Heart right ventricle (tissue), 16 donors: ENCODE results near the gene TMEM79. TPM values are rescaled to one million over a fixed set of nuclear protein-coding genes. Genes with fewer than 3 reads are reported as not detected.

Experiments used
- ATAC-seq, 8 donors: fragments of 200-7000 bp; cut with Tn5 transposase; one replicate each; pipeline ENCODE4 v1.9.1; 2020; ENCODE audit warnings: mild to moderate bottlenecking in 8 of 8, moderate library complexity in 8 of 8, moderate number of reproducible peaks in 1 of 8
- DNase-seq, 2 donors: peaks; one replicate each; pipeline ENCODE4 v3.0.0-alpha.2; 2020
- H3K27ac ChIP-seq, 10 donors: fragments of 200-600 bp; sonication (generic) in 2 of 10; one replicate each; pipeline versions ENCODE4 v1.5.0 to v1.8.0; 2020 to 2022; ENCODE audit warnings: mild to moderate bottlenecking in 3 of 10
- H3K27me3 ChIP-seq, 7 donors: fragments of 200-600 bp; one replicate each; pipeline ENCODE4 v1.8.0; 2021 to 2022; ENCODE audit warnings: mild to moderate bottlenecking in 2 of 7
- H3K36me3 ChIP-seq, 9 donors: fragments of 200-600 bp; sonication (generic) in 1 of 9; one replicate each; pipeline versions ENCODE4 v1.5.0 to v1.8.0; 2020 to 2022; ENCODE audit warnings: mild to moderate bottlenecking in 2 of 9
- H3K4me1 ChIP-seq, 9 donors: fragments of 200-600 bp; sonication (generic) in 1 of 9; one replicate each; pipeline versions ENCODE4 v1.5.0 to v1.8.0; 2020 to 2022; ENCODE audit warnings: mild to moderate bottlenecking in 4 of 9
- H3K4me3 ChIP-seq, 10 donors: fragments of 200-600 bp; sonication (generic) in 2 of 10; one replicate each; pipeline versions ENCODE4 v1.5.0 to v1.8.0; 2020 to 2022; ENCODE audit warnings: mild to moderate bottlenecking in 7 of 10, moderate library complexity in 2 of 10
- H3K9me3 ChIP-seq, 11 donors: fragments of 200-600 bp in 10 of 11; sonication (generic) in 2 of 11; one replicate each; pipeline versions ENCODE4 v1.5.0 to v1.8.0; 2013 to 2022; ENCODE audit warnings: mild to moderate bottlenecking in 2 of 11, control low read depth in 1 of 11, moderate library complexity in 1 of 11
- CTCF ChIP-seq, 9 donors: fragments of 200-600 bp; sonication (generic) in 2 of 9; IDR thresholded peaks; one replicate each; pipeline versions ENCODE4 v1.5.0 to v1.8.0; 2021 to 2022; ENCODE audit warnings: antibody characterized with exemption in 9 of 9, mild to moderate bottlenecking in 5 of 9, moderate library complexity in 1 of 9
- WGBS, 2 donors: extraction: QIAGEN DNeasy Blood & Tissue Kit; methylation state at CpG; one replicate each; pipeline ENCODE4 v1.1.7; 2013; ENCODE audit warnings: inconsistent platforms in 1 of 2; 5-methylcytosine and 5-hydroxymethylcytosine counted together
- intact Hi-C, 10 donors: fragments of 100-400 bp; cut with DNase I; formaldehyde crosslinking; loops; one replicate each; pipeline versions ENCODE4 v1.11.1 to v1.14.2; 2022
- polyA plus RNA-seq, 2 donors: library from polyadenylated mRNA; stranded (reverse); fragments of 200-250 nt; gene quantifications; one replicate each; pipeline ENCODE4 v1.2.3, GENCODE V29; 2013
- total RNA-seq, 10 donors: library from RNA; stranded (reverse); fragmentation: NEBNext Ultra II Directional in 3 of 10; extraction: Animal tissue kit (Norgen Biotek cat#: 25700) in 3 of 10; gene quantifications; one replicate each; pipeline versions ENCODE4 v1.2.1 to v1.2.4, GENCODE V29; 2021 to 2023
- donor health status: Arrhythmogenic right ventricular cardiomyopathy.
- donor health status: ischemic (EF 13 %, LVEDD 7.1; RV severe dilation, severe dysfunction).
- donor health status: healthy with polysubstance abuse.
- donor health status: DM: no; HTN: yes; CAD: no.
- donor health status: DM: no; HTN: no; CAD: no.
- donor health status: ischemic (EF 25% LVEDD 6.9; RV normal size, moderate dysfunction).
- donor health status: ischemic (EF 25% LVEDD 5.7; RV mildly dilated, moderate dysfunction).
- donor health status: healthy.
- donor health status: DM: yes; HTN: yes; CAD: no.
- donor health status: Ischemic cardiomyopathy.
- donor health status: ischemic (EF 35%, LVEDD 5.7; RV mildly dilated, moderate dysfunction).
- donor health status: nonischemic (EF 11% LVEDD 7.7; RV severe dilation, severe dysfunction).
- donor health status: DM: yes; HTN: yes; CAD: no.
- donor health status: PGD.
- donor health status: ischemic (EF 29% LVEDD 5.4; RV normal size, mild dysfunction).
- donor health status: nonischemic (EF 23%, LVEDD 6.1; RV moderate dilation, normal function).

The TMEM79 gene
- total and polyA plus RNA-seq, 12 donors: 0.82 to 2.3 (median 1.7) TPM

GRCh38 chr1:156241926-156242325 is 42.2 kb upstream of the TMEM79 start, which contains the start of gene BGLAP:
Gene BGLAP, plus strand, starts transcription at chr1:156242184. Its CDS starts 48 bp downstream, at chr1:156242232.
- H3K36me3 ChIP-seq: peaks cover 0 to 57% (median 26%) of the 10 kb centered on the region in 9 donors
- intact Hi-C loops: loop anchor here in 1 of 10 donors (5.0 kb wide), 1 partner anchor 35 kb away; no protein-coding TSS in a partner anchor
- H3K27ac ChIP-seq: no peak within 1 kb of the TSS
- H3K4me1 ChIP-seq: peaks cover 10 to 19% (median 17%) of the 10 kb centered on the region in 9 donors
- DNase-seq: no peak
- H3K27me3 ChIP-seq: peaks cover 0 to 23% (median 8%) of the 10 kb centered on the region in 7 donors
- H3K9me3 ChIP-seq: no peaks in the 10 kb centered on the region
- ATAC-seq: no peak
- no peak within 1 kb of the TSS for H3K4me3 ChIP-seq
- TF ChIP-seq CTCF (IDR thresholded peaks at IDR 0.05): no peak
- WGBS, 2 donors: 81 to 88% methylated on average over 14 of the region's 14 CpGs

GRCh38 chr1:156242738-156243137 is 41.4 kb upstream of the TMEM79 start:
- DNase-seq (no peak), ATAC-seq (no peak)
- no peak overlapping the region for H3K27ac ChIP-seq
- intact Hi-C loops: loop anchor here in 1 of 10 donors (5.0 kb wide), 1 partner anchor 35 kb away; no protein-coding TSS in a partner anchor
- peaks cover 16 to 27% (median 25%) of the 10 kb centered on the region in 9 donors for H3K4me1 ChIP-seq
- 68 to 72% methylated on average over 10 of the region's 10 CpGs for WGBS, 2 donors
- no peaks in the 10 kb centered on the region for H3K9me3 ChIP-seq
- TF ChIP-seq CTCF (IDR thresholded peaks at IDR 0.05): no peak
- peaks cover 0 to 23% (median 8%) of the 10 kb centered on the region in 7 donors for H3K27me3 ChIP-seq
- no peak overlapping the region for H3K4me3 ChIP-seq
- H3K36me3 ChIP-seq: peaks cover 0 to 49% (median 18%) of the 10 kb centered on the region in 9 donors

DNA sequence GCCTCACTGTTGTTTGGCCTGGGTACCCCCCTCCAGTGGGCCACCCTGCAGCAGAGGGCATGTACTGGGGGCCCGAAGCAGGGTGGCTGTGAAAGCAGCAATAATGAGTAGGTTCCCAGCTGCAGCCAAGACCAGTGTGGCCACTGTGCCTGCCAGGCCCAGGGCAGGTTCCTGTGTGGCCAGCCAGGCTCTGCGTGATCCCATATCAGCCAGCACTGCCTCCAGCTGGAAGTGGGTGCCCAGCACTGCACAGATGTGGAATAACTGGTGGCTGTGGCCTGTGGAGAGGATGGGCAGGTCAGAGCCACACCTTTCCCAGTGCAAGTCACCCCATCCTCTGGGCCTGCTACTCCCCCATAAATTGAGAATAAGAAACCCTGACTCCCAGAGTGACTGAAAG is 40.0 kb upstream of the TMEM79 start:
- Histone ChIP-seq H3K4me1 (peaks cover 16 to 32% (median 29%) of the 10 kb centered on the region in 9 donors), H3K4me3 (no peak overlapping the region), H3K9me3 (no peaks in the 10 kb centered on the region), H3K36me3 (peaks cover 0 to 38% (median 7%) of the 10 kb centered on the region in 9 donors), H3K27me3 (peaks cover 0 to 23% (median 8%) of the 10 kb centered on the region in 7 donors), H3K27ac (no peak overlapping the region)
- intact Hi-C loops: loop anchor here in 1 of 10 donors (5.0 kb wide), 1 partner anchor 33 kb away; no protein-coding TSS in a partner anchor
- no peak for TF ChIP-seq CTCF (IDR thresholded peaks at IDR 0.05)
- DNase-seq (no peak), ATAC-seq (no peak)
- WGBS, 2 donors: 91 to 93% methylated on average over 2 of the region's 2 CpGs

DNA sequence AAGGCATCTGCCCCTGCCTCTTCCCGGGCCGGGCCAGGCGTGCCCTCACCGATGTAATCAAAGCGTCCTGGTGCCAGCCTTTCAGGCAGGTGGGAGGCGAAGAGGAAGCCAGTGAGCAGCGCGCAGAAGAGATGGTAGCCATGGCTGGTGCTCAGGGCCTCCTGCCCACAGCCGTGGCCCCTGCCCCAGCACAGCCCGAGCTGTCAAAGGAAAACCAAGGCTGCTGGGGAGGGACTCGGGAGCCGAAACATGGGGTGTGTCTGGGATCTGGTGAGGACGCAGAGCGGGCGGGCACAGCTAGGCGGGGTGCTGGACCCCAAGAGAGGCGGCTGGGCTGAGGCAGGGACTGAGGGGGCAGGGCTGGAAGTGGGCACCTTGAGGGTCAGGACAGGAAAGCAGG is 39.4 kb upstream of the TMEM79 start:
- H3K4me1 ChIP-seq: peaks cover 18 to 32% (median 29%) of the 10 kb centered on the region in 9 donors
- 94% methylated on average over 17 of the region's 17 CpGs for WGBS, 2 donors
- no peaks in the 10 kb centered on the region for H3K9me3 ChIP-seq
- H3K27ac ChIP-seq: no peak overlapping the region
- intact Hi-C loops: loop anchor here in 1 of 10 donors (5.0 kb wide), 1 partner anchor 33 kb away; no protein-coding TSS in a partner anchor
- peaks cover 0 to 23% (median 8%) of the 10 kb centered on the region in 7 donors for H3K27me3 ChIP-seq
- no peak for DNase-seq
- H3K36me3 ChIP-seq: peaks cover 0 to 38% (median 4%) of the 10 kb centered on the region in 9 donors
- H3K4me3 ChIP-seq: no peak overlapping the region
- no peak for TF ChIP-seq CTCF (IDR thresholded peaks at IDR 0.05)
- no peak for ATAC-seq
